ENCODE measurements around the gene PHACTR3.

DNA sequence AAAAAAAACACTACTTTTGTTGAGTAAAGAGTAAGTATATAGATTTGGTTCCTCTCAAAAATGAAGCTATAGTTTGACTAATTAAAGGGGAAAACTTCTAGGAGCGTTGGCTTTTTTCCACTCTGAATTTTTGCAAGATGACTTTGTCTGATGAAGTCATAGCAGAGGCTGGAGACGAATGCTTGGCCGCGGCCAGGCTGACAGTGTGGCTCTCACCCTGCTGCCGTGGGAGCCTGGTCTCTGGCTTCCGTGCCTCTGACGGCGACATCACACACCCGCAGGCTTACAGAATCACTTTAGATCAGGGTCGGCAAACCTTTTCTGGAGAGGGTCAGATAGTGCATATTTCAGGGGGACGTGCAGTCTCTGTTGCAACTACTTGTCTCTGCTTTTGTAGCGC, 145.0 kb downstream of the PHACTR3 start:
- TF ChIP-seq, protein P1, sequence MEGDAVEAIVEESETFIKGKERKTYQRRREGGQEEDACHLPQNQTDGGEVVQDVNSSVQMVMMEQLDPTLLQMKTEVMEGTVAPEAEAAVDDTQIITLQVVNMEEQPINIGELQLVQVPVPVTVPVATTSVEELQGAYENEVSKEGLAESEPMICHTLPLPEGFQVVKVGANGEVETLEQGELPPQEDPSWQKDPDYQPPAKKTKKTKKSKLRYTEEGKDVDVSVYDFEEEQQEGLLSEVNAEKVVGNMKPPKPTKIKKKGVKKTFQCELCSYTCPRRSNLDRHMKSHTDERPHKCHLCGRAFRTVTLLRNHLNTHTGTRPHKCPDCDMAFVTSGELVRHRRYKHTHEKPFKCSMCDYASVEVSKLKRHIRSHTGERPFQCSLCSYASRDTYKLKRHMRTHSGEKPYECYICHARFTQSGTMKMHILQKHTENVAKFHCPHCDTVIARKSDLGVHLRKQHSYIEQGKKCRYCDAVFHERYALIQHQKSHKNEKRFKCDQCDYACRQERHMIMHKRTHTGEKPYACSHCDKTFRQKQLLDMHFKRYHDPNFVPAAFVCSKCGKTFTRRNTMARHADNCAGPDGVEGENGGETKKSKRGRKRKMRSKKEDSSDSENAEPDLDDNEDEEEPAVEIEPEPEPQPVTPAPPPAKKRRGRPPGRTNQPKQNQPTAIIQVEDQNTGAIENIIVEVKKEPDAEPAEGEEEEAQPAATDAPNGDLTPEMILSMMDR (IDR thresholded peaks at IDR 0.05): no peak
- no peak for TF ChIP-seq ZFX (IDR thresholded peaks at IDR 0.05; ENCODE audit: borderline replicate concordance)
